ENCODE results near the gene NENF.

DNA sequence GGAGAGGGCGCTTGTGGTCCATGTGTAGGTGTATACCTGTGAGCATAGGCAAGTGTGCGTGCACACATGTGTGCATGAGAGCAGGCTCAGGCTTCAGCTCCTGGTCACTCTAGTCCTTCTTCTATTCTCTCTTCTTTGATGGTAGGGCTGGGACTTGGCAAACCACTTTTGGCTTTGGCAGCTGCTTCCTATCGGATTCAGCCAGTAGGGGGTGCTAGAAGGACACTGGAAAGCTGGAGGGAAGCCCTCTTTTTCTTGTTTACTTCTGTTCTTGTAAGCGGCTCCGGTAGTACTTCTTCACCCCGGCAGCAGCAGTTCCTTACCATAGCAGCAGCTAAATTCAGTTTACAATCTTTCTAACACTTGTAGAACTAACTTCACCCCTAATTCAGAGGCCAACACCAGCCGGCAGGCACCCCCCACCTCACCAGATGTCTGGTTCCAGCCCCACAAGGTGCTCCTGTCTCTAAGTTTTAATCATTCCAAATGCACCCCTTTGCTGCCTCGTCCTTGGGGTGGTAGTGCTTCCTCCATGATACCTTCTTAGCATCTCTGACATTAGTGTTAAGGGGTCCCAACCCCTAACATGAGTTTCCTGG is 25.1 kb downstream of the NENF start:
- TF ChIP-seq POLR2A (IDR thresholded peaks at IDR 0.05) (no peak), CTCF (IDR thresholded peaks at IDR 0.05) (peak; percentile 10 to 38 (median 22))
